Mesendoderm (in vitro differentiated cells): Measurements from ENCODE around the gene DOK5.
"Not testable (repeated sequence)": the region's sequence is repeated elsewhere in the genome, so short reads cannot be mapped to it uniquely, and the experiment has no call there.

Experiments
- DNase-seq: peaks from one replicate; pipeline ENCODE4 v3.0.0; 2013
- H2AK5ac ChIP-seq: 2 replicates; pipeline ENCODE4 v1.6.1; 2013; ENCODE audit warnings: low read length, inconsistent platforms
- H2BK120ac ChIP-seq: 2 replicates; pipeline ENCODE4 v1.6.1; 2013; ENCODE audit warnings: low read depth, mild to moderate bottlenecking, low read length, moderate library complexity, mixed read lengths
- H2BK15ac ChIP-seq: replicated peaks from 2 replicates; pipeline ENCODE4 v1.6.1; 2013; ENCODE audit warnings: low read depth, mild to moderate bottlenecking, moderate library complexity
- H2BK5ac ChIP-seq: 2 replicates; pipeline ENCODE4 v1.6.1; 2013; ENCODE audit warnings: low read length, inconsistent platforms
- H3K18ac ChIP-seq: 2 replicates; pipeline ENCODE4 v1.6.1; 2013; ENCODE audit warnings: mild to moderate bottlenecking, low read length, mixed read lengths
- H3K23ac ChIP-seq: one replicate; pipeline ENCODE4 v1.6.1; 2013; ENCODE audit warnings: low read length
- H3K27ac ChIP-seq: 2 replicates; pipeline ENCODE4 v1.5.1; 2013; ENCODE audit warnings: low read depth, mild to moderate bottlenecking, inconsistent platforms, low read length, moderate library complexity
- H3K27me3 ChIP-seq: 2 replicates; pipeline ENCODE4 v1.6.1; 2013; ENCODE audit warnings: low read length, control low read depth, mild to moderate bottlenecking, inconsistent platforms; ENCODE audit not compliant: insufficient read depth, poor library complexity
- H3K36me3 ChIP-seq: 2 replicates; pipeline ENCODE4 v1.6.1; 2013; ENCODE audit warnings: low read length, inconsistent platforms; ENCODE audit not compliant: control insufficient read depth, insufficient read depth
- H3K4ac ChIP-seq: one replicate; pipeline ENCODE4 v1.6.1; 2013; ENCODE audit warnings: low read depth, mild to moderate bottlenecking, low read length, moderate library complexity
- H3K4me1 ChIP-seq: 2 replicates; pipeline ENCODE4 v1.6.1; 2013; ENCODE audit warnings: low read depth, low read length, inconsistent platforms; ENCODE audit not compliant: control insufficient read depth
- H3K4me2 ChIP-seq: 2 replicates; pipeline ENCODE4 v1.6.1; 2013; ENCODE audit warnings: low read length
- H3K4me3 ChIP-seq: 2 replicates; pipeline ENCODE4 v1.5.1; 2013; ENCODE audit warnings: mild to moderate bottlenecking, low read length
- H3K56ac ChIP-seq: one replicate; pipeline ENCODE4 v1.6.1; 2013; ENCODE audit warnings: low read length
- H3K79me1 ChIP-seq: 2 replicates; pipeline ENCODE4 v1.6.1; 2013; ENCODE audit warnings: low read length, inconsistent platforms
- H3K79me2 ChIP-seq: 2 replicates; pipeline ENCODE4 v1.6.1; 2013; ENCODE audit warnings: mild to moderate bottlenecking, low read length; ENCODE audit not compliant: control insufficient read depth, insufficient read depth
- H3K9ac ChIP-seq: 2 replicates; pipeline ENCODE4 v1.6.1; 2013; ENCODE audit warnings: low read length, inconsistent platforms
- H4K5ac ChIP-seq: one replicate; pipeline ENCODE4 v1.6.1; 2013; ENCODE audit warnings: low read length
- H4K8ac ChIP-seq: one replicate; pipeline ENCODE4 v1.6.1; 2013; ENCODE audit warnings: low read depth, mild to moderate bottlenecking, control low read depth, low read length, moderate library complexity
- WGBS: extraction: QIAGEN DNeasy Blood & Tissue Kit; methylation state at CpG from one replicate; pipeline ENCODE4 v1.1.7; 2013; ENCODE audit warnings: low lambda C conversion rate, missing lambda C conversion rate; ENCODE audit not compliant: insufficient coverage; ENCODE audit errors: extremely low coverage; 5-methylcytosine and 5-hydroxymethylcytosine counted together

Gene DOK5

GRCh38 chr20:54434196-54434595, 41.2 kb upstream of the DOK5 start:
- Histone ChIP-seq H2BK5ac (no peak overlapping the region), H4K5ac (no peak overlapping the region), H3K4me1 (no peaks in the 10 kb centered on the region), H3K4me2 (no peak overlapping the region), H2AK5ac (no peak overlapping the region), H3K4me3 (no peak overlapping the region), H2BK120ac (no peak overlapping the region), H3K27me3 (no peaks in the 10 kb centered on the region), H4K8ac (no peak overlapping the region), H3K4ac (no peak overlapping the region), H3K79me1 (no peaks in the 10 kb centered on the region), H3K23ac (no peak overlapping the region), H2BK15ac (no peak overlapping the region), H3K9ac (no peak overlapping the region), H3K18ac (no peak overlapping the region), H3K79me2 (no peaks in the 10 kb centered on the region), H3K56ac (no peak overlapping the region), H3K27ac (no peak overlapping the region), H3K36me3 (no peaks in the 10 kb centered on the region)
- no CpG with 5 or more reads among the region's 7 CpGs for WGBS
- DNase-seq: no peak

GRCh38 chr20:54435015-54435414, 40.4 kb upstream of the DOK5 start:
- no peak overlapping the region for H3K4me2 ChIP-seq
- H3K27ac ChIP-seq: no peak overlapping the region
- H2BK120ac ChIP-seq: no peak overlapping the region
- H3K27me3 ChIP-seq: no peaks in the 10 kb centered on the region
- no peak overlapping the region for H2BK15ac ChIP-seq
- H3K56ac ChIP-seq: no peak overlapping the region
- no peaks in the 10 kb centered on the region for H3K36me3 ChIP-seq
- H3K23ac ChIP-seq: no peak overlapping the region
- H3K79me2 ChIP-seq: no peaks in the 10 kb centered on the region
- no peak for DNase-seq
- H2AK5ac ChIP-seq: no peak overlapping the region
- no peak overlapping the region for H3K9ac ChIP-seq
- H3K4ac ChIP-seq: no peak overlapping the region
- no peaks in the 10 kb centered on the region for H3K79me1 ChIP-seq
- no CpG with 5 or more reads among the region's 3 CpGs for WGBS
- H3K4me1 ChIP-seq: no peaks in the 10 kb centered on the region
- no peak overlapping the region for H2BK5ac ChIP-seq
- no peak overlapping the region for H4K5ac ChIP-seq
- no peak overlapping the region for H3K18ac ChIP-seq
- H4K8ac ChIP-seq: no peak overlapping the region
- no peak overlapping the region for H3K4me3 ChIP-seq

- H3K79me1 ChIP-seq, H3K23ac ChIP-seq, H3K79me2 ChIP-seq, H3K56ac ChIP-seq, H3K18ac ChIP-seq, H3K4me3 ChIP-seq, H2AK5ac ChIP-seq, H3K4me2 ChIP-seq, H2BK15ac ChIP-seq, H4K5ac ChIP-seq, H3K4ac ChIP-seq, H3K36me3 ChIP-seq, H3K9ac ChIP-seq, H4K8ac ChIP-seq, DNase-seq, H3K4me1 ChIP-seq, H3K27me3 ChIP-seq, H3K27ac ChIP-seq, H2BK5ac ChIP-seq, H2BK120ac ChIP-seq: not testable (repeated sequence)
- no CpG with 5 or more reads among the region's 8 CpGs for WGBS
Measured at GRCh38 chr20:54436410-54436809, 39.0 kb upstream of the DOK5 start.

- Histone ChIP-seq H3K56ac (no peak overlapping the region), H3K9ac (no peak overlapping the region), H3K18ac (no peak overlapping the region), H3K27ac (no peak overlapping the region), H3K4me1 (no peaks in the 10 kb centered on the region), H3K79me2 (no peaks in the 10 kb centered on the region), H2BK5ac (no peak overlapping the region), H4K8ac (no peak overlapping the region), H3K4me3 (no peak overlapping the region), H3K79me1 (no peaks in the 10 kb centered on the region), H4K5ac (no peak overlapping the region), H3K23ac (no peak overlapping the region), H2AK5ac (no peak overlapping the region), H3K27me3 (no peaks in the 10 kb centered on the region), H3K36me3 (no peaks in the 10 kb centered on the region), H3K4me2 (no peak overlapping the region), H2BK15ac (no peak overlapping the region), H2BK120ac (no peak overlapping the region), H3K4ac (no peak overlapping the region)
- peak; percentile 55 for DNase-seq
- no CpG with 5 or more reads among the region's 5 CpGs for WGBS
Measured at GRCh38 chr20:54438166-54438565, 37.2 kb upstream of the DOK5 start.

- H4K8ac ChIP-seq: no peak overlapping the region
- no peak overlapping the region for H2AK5ac ChIP-seq
- no peaks in the 10 kb centered on the region for H3K79me2 ChIP-seq
- H3K4me2 ChIP-seq: no peak overlapping the region
- H3K9ac ChIP-seq: no peak overlapping the region
- no CpG with 5 or more reads among the region's 5 CpGs for WGBS
- H2BK120ac ChIP-seq: no peak overlapping the region
- H3K27me3 ChIP-seq: no peaks in the 10 kb centered on the region
- H4K5ac ChIP-seq: no peak overlapping the region
- H3K27ac ChIP-seq: no peak overlapping the region
- no peaks in the 10 kb centered on the region for H3K4me1 ChIP-seq
- no peaks in the 10 kb centered on the region for H3K79me1 ChIP-seq
- no peak overlapping the region for H3K18ac ChIP-seq
- no peak overlapping the region for H2BK15ac ChIP-seq
- H3K36me3 ChIP-seq: no peaks in the 10 kb centered on the region
- no peak overlapping the region for H2BK5ac ChIP-seq
- no peak overlapping the region for H3K56ac ChIP-seq
- H3K4me3 ChIP-seq: no peak overlapping the region
- H3K4ac ChIP-seq: no peak overlapping the region
- no peak for DNase-seq
- no peak overlapping the region for H3K23ac ChIP-seq
Measured at GRCh38 chr20:54450207-54450606, 25.2 kb upstream of the DOK5 start.

- Histone ChIP-seq H3K36me3 (no peaks in the 10 kb centered on the region), H3K4me2 (no peak overlapping the region), H3K9ac (no peak overlapping the region), H3K4me1 (no peaks in the 10 kb centered on the region), H3K23ac (no peak overlapping the region), H3K27me3 (no peaks in the 10 kb centered on the region), H2BK5ac (no peak overlapping the region), H3K4ac (no peak overlapping the region), H2AK5ac (no peak overlapping the region), H3K56ac (no peak overlapping the region), H2BK15ac (no peak overlapping the region), H2BK120ac (no peak overlapping the region), H3K79me1 (no peaks in the 10 kb centered on the region), H4K5ac (no peak overlapping the region), H3K4me3 (no peak overlapping the region), H3K18ac (no peak overlapping the region), H3K27ac (no peak overlapping the region), H3K79me2 (no peaks in the 10 kb centered on the region), H4K8ac (no peak overlapping the region)
- WGBS: no CpG with 5 or more reads among the region's 9 CpGs
- no peak for DNase-seq
Measured at GRCh38 chr20:54451171-54451570, 24.2 kb upstream of the DOK5 start.
